GM19372 (cell line): Measurements from ENCODE around the gene EHMT2.
"Not testable (repeated sequence)": the region's sequence is repeated elsewhere in the genome, so short reads cannot be mapped to it uniquely, and the experiment has no call there.

Experiments
- ATAC-seq: cut with Tn5 transposase; IDR thresholded peaks from one replicate; pipeline ENCODE4 v1.9.1; 2021; ENCODE audit warnings: mild to moderate bottlenecking, low read depth, moderate library complexity; ENCODE audit not compliant: unreplicated experiment

Gene EHMT2

DNA sequence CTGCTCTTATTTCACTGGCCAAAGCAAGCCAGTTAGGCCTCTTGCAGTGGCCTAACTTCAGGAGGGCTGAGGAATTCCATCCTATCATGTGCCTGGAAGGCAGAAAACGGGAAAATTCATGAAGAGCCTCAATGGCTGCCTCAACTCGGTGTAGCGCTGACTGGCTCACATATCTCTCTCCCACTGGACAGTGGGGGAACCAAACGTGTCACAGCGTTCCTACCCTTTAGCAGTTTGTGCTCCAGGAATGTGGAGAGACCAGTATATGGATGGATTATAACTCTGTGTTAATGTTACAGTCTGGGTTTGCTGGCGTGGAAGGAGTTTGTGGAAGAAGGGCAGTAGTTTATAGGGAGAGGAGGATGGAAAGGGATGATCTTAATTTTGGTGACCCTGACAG lies 18.3 kb upstream of the EHMT2 start:
- ATAC-seq: no peak

DNA sequence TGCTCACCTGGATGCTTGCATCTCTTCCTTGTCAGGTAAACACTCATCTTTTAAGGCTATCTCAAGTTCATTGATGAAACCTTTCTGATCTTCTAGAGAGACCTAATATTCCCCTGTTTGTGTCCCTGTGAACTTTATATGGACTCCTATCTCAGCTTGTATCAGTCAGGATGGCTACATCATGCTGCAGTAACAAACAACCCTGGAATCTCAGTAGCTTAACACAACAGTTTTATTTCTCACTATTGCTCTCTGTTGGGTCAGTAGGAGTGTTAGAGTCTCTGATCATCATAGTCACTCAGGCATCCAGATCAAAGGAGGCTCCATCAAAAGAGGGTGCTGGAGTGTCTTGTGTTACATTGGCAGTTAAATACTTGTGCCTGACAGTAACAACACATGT lies 17.9 kb upstream of the EHMT2 start:
- no peak for ATAC-seq

DNA sequence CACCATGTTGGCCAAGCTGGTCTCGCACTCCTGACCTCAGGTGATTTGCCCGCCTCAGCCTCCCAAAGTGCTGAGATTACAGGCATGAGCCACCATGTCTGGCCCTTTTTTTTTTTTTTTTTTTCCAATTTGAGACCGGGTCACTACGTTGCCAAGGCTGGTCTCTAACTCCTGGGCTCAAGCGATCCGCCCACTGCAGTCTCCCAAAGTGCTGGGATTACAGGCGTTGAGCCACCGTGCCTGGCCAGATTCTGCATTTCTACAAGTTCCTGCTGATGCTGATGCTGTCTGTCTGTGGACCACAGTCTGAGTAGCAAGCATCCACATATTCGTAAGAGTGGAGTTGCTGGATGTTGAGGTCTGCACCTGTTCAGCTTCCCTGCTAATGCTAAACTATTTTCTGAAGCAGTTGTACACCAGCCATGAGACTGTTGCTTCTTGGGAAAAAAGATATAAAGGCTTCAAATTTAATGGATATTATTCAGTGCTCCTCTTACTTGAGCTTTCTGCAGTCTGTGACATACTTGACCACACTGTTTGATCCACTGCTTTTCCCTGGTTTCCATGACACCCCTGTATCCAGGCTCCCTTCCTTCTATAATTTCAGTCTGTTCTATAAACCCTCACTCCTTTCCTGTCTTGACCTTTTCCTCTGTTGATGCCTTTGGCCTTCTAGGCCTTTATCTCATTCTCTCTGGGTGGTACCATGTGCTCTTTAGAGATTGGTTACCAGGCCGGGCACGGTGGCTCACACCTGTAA lies 14.5 kb upstream of the EHMT2 start:
- ATAC-seq: no peak

DNA sequence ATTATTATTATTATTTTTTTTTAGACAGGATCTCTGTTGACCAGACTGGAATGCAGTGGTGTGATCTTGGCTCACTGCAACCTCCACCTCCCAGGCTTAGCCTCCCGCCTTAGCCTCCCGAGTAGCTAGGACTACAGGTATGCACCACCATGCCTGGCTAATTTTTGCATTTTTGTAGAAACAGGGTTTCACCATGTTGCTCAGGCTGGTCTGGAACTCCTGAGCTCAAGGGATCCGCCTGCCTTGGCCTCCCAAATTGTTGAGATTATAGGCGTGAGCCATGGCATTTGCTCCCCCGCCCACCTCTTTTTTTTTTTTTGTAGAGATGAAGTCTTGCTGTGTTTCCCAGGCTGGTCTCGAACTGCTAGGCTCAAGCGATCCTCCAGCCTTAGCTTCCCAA lies 11.8 kb upstream of the EHMT2 start:
- not testable (repeated sequence) for ATAC-seq

DNA sequence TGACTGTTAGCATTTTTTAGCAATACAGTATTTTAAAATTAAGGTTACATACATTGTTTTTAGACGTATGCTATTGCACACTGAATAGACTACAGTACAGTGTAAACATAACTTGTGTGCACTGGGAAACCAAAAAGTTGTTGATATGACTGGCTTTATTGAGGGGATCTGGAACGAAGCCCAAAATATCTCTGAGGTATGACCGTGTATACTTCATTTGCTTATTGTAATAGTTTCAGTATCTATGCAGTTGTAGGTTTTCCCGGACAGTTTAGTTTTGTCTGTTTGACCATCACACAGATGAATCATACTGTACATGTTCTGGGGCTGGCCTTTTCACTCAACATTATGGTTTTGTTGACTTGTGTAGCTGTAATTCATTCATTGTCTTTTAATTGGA lies 11.3 kb upstream of the EHMT2 start:
- ATAC-seq: no peak

DNA sequence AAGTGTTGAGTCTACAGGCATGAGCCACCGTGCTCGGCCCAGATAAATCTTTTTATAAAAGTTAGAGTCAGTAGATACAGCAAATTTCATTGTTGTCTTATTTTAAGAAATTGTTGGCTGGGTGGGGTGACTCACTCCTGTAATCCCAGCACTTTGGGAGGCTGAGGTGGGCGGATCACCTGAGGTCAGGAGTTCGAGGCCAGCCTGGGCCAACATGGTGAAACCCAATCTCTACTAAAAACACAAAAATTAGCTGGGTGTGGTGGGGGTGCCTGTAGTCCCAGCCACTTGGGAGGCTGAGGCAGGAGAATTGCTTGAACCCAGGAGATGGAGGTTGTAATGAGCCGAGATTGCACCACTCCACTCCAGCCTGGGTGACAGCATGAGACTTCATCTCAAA lies 10.8 kb upstream of the EHMT2 start:
- ATAC-seq: not testable (repeated sequence)

DNA sequence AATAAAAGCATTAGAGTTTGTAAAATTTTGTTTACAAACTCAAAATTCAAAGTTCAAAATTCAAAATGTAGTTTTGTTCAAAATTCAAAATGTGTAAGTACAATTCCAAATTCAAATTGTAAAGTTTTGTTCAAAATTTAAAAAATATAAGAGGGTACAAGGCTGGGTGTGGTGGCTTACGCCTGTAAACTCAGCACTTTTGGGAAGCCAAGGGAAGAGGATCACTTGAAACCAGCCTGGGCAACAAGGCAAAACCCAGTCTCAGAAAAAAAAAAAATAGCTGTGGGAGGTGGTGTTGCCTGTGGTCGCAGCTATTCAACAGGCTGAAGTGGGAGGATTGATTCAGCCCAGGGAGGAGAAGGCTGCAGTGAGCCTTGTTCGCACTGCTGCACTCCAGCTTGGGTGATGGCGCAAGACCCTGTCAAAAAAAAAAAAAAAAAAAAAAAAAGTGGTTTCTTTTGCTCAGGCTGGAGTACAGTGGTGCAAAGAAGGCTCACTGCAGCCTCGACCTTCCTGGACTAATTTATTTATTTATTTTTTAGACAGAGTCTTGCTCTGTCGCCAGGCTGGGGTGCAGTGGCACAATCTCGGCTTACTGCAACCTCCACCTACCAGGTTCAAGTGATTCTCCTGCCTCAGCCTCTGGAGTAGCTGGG lies 9.8 kb upstream of the EHMT2 start:
- no peak for ATAC-seq

DNA sequence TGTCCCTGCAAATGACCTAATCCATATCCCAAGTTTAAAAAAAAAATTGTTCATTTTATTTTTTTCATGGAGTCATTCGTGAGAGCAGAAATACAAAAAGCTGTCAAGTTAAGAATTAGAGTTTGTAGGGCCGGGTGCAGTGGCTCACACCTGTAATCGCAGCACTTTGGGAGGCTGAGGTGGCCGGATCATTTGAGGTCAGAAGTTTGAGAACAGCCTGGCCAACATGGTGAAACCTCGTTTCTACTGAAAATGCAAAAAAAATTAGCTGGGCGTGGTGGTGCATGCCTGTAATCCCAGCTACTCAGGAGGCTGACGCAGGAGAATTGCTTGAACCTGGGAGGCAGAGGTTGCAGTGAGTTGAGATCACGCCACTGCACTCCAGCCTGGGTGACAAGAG lies 9.2 kb upstream of the EHMT2 start:
- not testable (repeated sequence) for ATAC-seq

DNA sequence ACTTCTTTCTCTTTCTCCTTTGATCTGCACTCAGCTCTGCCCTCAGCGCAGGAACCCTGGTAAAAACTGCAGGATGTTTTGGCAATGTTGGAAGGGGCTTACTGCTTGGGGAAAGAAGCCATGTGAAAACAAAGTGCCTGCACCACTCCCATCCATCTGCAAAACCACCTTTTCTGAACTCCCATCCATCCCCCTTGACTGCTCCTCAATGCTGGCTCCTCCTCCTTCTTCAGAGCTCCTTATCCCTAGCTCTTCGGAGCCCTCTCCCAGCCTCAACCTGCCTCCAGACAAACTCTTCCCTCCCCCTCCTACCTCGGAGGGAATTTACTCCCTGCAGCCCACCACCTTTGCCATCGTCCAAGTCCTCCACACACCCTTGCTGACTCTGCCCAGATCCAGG lies 8.6 kb upstream of the EHMT2 start:
- no peak for ATAC-seq

DNA sequence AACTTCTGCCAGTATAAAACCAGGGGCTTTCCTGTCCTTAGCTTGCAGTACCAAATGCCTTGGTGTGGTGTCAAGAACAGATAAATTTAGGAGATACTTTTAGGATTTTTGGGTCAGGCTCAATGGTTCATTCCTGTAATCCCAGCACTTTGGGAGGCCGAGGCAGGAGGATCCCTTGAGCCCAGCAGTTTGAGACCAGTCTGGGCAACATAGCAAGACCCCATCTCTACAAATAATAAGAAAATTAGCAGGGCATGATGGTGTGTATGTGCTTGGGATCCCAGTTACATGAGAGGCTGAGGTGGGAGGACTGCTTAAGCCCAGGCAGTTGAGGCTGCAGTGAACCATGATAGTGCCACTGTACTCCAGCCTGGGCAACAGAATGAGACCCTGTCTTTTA lies 7.5 kb upstream of the EHMT2 start:
- ATAC-seq: no peak

DNA sequence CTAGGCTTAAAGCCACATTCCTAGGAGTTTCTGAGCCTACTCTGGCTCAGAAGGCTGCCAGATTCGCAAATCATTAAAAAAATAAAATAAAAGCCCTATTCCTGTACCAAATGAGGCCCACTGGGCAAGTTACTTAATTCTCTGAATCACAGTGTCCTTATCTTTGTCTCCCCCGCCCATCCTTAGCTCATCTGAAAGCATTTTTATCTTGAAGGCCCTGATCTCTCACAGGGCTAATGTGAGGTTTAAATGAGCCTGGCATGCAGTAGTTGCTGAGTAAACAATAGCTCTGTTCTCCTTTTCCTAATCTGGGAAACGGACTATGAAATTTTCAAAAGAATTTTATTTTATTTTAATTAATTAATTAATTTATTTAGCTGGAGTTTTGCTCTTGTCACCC lies 6.5 kb upstream of the EHMT2 start:
- ATAC-seq: no peak

DNA sequence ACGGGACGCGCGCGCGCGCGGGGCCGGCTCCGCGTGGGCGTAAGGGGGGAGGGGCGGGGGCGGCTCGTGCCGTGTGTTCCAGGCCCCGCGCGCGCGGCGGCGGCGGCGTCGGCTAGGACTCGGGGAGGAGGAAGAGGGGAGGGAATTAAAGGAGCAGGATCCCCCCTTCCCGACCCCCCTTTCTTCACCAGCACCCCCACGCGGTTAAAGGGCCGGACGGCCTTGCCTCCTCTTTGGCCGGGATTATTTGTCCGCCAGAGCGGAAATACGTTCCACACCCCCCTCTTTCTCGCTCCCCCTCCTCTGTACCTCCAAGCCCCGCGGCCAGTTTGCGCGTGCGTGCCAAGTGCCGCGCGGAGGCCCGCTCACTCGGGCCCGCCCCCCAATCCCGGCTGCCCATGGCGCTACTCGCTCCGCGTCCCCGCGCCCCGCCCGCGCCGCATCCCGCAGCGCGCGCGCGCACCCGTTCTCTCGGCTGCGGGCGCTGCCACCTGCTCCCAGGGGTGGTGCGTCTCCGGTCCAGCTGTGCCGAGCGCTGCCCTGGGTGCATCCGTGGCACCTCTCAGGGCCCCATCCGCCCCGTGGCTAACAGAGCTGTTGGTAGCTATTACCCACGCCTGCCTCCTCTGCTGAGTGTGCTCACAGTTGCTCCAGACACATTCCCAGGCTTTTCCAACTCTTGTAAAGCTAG lies 4.6 kb upstream of the EHMT2 start, which contains the start of gene ZBTB12:
TSS of gene ZBTB12 (minus strand) at position 134 of the 691 bp plus-strand sequence. CDS start 781 bp downstream, outside the sequence.
- ATAC-seq: peak; percentile 75

DNA sequence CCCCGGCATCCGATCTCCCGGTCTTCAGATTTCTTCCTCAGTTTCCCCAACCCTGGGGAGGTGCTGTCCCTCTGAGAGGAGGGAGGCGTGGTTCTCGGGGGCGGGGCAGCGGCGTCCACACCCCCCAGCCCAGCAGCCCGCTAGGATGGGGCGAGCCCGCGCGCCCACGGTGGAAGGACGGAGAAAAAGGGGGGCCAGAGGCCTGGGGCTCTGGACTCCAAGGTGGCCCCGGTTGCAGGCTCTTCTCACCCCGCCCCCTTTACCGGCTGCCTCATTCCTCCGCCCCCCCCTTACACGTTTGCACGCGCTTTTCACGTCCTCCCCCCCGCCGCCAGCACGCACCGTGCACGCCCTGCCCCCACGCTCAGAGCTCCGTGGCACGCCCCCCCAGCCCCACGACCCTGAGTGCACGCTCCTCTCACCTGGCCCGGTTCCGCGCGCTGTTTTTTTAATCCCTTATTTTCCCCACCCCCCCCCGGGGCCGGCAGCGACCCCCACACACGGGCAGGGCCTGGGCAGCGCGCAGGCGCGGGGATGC lies 4.0 kb upstream of the EHMT2 start:
- ATAC-seq: no peak

DNA sequence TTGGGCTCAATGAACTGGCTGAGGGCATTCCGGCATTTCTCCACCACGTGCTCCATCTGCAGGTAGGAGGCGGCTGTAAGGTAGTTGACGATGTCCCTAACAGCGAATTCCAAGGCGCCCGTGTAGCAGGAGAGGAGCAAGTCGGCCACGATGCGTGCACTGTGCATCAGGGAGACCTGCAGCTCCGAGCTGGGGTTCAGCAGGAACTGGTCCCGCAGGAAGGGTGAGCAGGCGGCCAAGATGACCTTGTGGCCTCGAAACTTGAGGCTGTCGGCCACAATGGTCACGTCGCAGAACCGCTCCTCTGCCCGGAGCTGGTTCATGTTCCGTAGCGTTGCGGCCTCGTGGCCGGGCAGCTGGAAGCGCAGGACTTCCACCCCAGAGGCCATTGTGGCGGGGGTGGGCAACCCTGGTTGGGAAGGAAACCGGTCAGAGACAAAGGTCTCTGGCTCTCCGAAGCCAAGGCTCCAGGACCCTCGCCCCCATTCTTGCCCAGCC lies 3.5 kb upstream of the EHMT2 start:
- ATAC-seq: no peak

DNA sequence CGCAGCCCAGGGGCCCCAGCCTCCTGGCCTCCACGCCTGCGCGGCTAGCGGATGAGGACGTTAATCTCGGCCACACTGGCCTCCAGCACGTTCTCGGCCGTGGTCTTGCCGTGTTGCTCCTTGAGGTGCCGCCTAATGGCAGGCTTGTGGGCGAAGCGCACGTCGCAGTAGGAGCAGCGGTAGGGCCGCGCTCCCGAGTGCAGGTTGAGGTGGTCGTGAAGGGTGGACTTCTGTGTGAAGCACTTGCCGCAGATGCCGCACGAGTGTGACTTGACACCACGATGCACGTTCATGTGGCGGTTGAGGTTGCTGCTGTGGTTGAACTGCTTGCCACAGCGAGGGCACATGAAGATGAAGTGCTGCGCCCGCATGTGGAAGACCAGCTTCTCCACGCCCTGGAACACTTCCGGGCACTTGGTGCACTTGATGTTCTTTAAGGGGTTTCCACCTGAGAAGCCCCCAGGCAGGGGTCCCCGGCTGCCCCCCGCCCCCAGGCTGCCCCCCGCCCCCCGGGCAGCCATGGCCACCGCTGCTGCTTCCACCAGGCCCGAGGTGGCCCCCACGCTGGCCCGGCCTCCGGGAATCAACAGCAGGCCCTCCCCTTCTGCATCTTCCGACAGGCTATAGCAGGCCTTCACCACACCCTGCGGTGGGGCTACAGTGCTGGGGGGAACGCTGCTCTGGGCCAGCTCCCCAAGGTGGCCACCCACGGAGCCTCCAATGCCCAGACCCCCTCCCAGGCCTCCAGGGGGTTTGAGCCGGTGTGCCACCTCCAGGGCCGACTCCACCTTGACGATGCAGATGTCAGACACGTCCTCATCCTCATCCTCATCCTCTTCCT lies 2.6 kb upstream of the EHMT2 start:
- no peak for ATAC-seq

DNA sequence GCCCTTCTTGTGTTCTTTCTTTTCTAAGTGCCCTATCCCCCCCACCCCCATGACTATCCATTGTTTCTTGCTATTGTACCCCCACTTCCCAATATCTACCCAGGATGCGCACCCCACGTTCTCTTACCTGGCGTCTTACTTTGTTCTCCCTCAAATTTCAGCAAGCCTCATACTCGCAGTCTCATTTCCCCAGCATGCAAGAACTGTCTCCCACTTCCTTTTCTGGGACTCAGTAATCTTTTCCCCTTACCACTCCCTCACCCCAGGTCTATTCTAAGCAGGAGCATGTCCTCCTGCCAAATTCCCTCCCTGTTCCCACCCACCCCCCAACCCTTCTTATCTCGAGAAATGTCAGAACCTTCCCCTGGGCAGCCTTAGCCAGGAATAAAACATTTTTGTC lies 1.7 kb upstream of the EHMT2 start:
- no peak for ATAC-seq

DNA sequence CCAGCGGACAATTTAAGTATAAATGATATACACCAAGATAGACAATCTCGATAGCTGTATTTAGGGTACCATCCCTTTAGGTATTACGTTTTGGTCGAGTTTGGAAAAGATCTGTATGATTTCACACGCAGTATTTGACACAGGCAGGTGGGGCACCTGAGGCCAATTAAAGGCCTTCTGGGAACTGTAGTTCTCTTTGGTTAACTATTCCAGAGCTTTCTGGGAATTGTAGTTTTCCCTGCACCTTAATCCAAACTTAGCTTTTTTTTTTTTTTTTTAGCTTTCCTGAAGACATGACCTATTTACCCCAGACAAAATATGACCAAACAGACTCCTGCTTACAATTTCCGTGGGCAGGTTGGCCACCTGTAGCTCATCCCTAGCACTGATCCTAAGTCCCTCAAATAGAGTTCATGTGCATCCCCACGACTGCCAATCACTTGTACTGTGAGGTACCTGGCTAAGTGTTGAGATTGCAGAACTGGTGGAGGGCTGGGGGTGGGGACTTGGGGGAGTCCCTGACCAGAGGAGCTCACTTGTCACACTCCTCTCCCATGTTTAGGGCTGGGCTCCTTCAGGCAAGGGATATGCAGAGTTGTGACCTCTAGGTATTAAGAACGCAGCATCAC lies 999 bp upstream of the EHMT2 start:
- no peak for ATAC-seq

DNA sequence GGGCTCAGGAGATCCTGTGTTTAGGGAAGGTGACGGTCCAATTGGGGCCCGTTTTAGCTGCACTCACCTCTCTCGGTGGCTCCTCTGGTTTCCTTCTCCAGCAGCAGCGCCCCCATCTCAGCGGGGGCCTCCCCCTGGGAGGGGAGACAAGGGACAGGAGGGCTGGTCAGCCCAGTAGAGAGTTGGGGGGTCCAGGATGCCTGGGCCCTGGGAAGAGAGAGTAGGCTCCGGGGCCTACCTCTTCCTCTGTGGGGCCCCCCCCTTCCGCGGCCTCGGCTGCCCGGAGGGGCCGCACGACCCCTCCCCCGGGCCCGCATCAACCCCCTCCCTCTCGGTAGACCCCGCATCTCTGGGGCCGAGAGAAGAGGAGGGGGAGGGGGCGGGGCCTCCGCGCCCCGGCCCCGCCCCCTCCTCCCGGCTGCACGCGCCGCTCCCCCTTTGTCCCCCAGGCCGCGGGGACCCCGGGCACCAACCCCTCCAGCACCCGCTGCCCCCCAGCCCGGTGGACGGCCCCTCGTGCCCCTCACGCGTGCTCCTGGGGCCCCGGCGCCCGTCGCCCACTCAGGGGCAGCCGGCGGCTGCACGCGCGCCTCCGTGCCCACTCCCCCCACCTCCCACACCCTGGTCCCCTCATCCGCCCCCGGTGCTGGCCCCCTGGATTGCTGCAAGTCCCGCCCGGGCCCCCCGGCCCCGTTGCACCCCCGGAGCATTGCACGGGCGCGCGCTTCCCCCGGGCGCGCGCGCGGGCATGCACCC lies 464 bp downstream of the EHMT2 start:
- ATAC-seq: no peak

DNA sequence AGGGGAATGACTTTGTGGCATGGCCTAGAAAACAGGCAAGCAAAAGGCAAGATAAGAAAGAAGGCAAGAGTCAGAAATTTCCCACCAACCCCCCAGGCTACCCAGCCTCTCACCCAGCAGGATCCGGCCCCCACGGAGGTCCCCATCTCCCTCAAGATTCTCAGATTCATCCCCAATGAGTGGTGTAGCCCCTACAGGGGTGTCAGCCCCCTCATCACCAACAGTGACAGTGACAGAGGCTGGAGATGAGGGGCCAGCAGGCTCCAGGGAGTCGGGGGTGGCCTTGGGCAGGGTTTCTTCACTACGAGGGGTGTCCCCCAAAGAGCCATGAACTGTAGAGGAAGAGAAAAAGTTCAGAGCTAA lies 1.0 kb downstream of the EHMT2 start:
- ATAC-seq: no peak
